GM21390 (cell line): ENCODE results near the gene NOSTRIN.

Source experiments
- ATAC-seq: cut with Tn5 transposase; IDR thresholded peaks from one replicate; pipeline ENCODE4 v1.9.1; 2021; ENCODE audit not compliant: unreplicated experiment

Gene NOSTRIN

GRCh38 chr2:168814939-168815907 is 12.8 kb downstream of the NOSTRIN start:
- ATAC-seq = no peak

GRCh38 chr2:168816369-168816768 is 13.9 kb downstream of the NOSTRIN start:
- ATAC-seq = no peak

GRCh38 chr2:168819050-168819715 is 16.7 kb downstream of the NOSTRIN start:
- no peak for ATAC-seq

- ATAC-seq = no peak
Observed at GRCh38 chr2:168819829-168820489, 17.5 kb downstream of the NOSTRIN start.

- ATAC-seq = no peak
Observed at GRCh38 chr2:168821577-168821976, 19.1 kb downstream of the NOSTRIN start.

- ATAC-seq = no peak
Observed at GRCh38 chr2:168821992-168822391, 19.6 kb downstream of the NOSTRIN start.

GRCh38 chr2:168825126-168825525 is 22.7 kb downstream of the NOSTRIN start:
- ATAC-seq = no peak

GRCh38 chr2:168830958-168831357 is 28.5 kb downstream of the NOSTRIN start:
- no peak for ATAC-seq

GRCh38 chr2:168831662-168832061 is 29.2 kb downstream of the NOSTRIN start:
- ATAC-seq = no peak

GRCh38 chr2:168835969-168836368 is 33.5 kb downstream of the NOSTRIN start:
- no peak for ATAC-seq

GRCh38 chr2:168841445-168841844 is 39.0 kb downstream of the NOSTRIN start:
- no peak for ATAC-seq

GRCh38 chr2:168843253-168843652 is 40.8 kb downstream of the NOSTRIN start:
- no peak for ATAC-seq

- ATAC-seq = no peak
Observed at GRCh38 chr2:168848225-168848624, 45.8 kb downstream of the NOSTRIN start.

GRCh38 chr2:168849610-168850009 is 47.2 kb downstream of the NOSTRIN start:
- ATAC-seq = no peak

GRCh38 chr2:168850846-168851245 is 48.4 kb downstream of the NOSTRIN start:
- ATAC-seq = no peak

GRCh38 chr2:168851674-168852320 is 49.4 kb downstream of the NOSTRIN start:
- ATAC-seq = no peak

- no peak for ATAC-seq
Observed at GRCh38 chr2:168852481-168852880, 50.0 kb downstream of the NOSTRIN start.

GRCh38 chr2:168853471-168853870 is 51.0 kb downstream of the NOSTRIN start:
- ATAC-seq = no peak

GRCh38 chr2:168854651-168855050 is 52.2 kb downstream of the NOSTRIN start:
- no peak for ATAC-seq

GRCh38 chr2:168855601-168856000 is 53.2 kb downstream of the NOSTRIN start:
- no peak for ATAC-seq

- no peak for ATAC-seq
Observed at GRCh38 chr2:168858146-168858545, 55.7 kb downstream of the NOSTRIN start.
